OCI-LY7 (cell line): Measurements from ENCODE around the gene ST7L. TPM values are rescaled to one million over a fixed set of nuclear protein-coding genes. Genes with fewer than 3 reads are reported as not detected.

Source experiments
- BruUV-seq: library from RNA; stranded (reverse); fragments of 400-500 nt; replicated peaks from 2 replicates; lab custom pipeline; 2021; lab: Mats Ljungman, UMichigan
- CTCF ChIA-PET: fragments of 300-600 bp; sonication (Branson Sonifier 250); formaldehyde crosslinking; loops from one replicate; lab custom pipeline; 2022; ENCODE audit warnings: antibody characterized with exemption; ENCODE audit not compliant: unreplicated experiment; lab: Charles Lee
- POLR2A ChIA-PET: fragments of 300-600 bp; sonication (Branson Sonifier 250); formaldehyde crosslinking; loops from one replicate; lab custom pipeline; 2022; ENCODE audit warnings: antibody characterized with exemption; lab: Charles Lee
- DNase-seq: peaks from one replicate; pipeline ENCODE4 v3.0.0-alpha.2; 2015; ENCODE audit warnings: low spot score
- H2AFZ ChIP-seq: fragments of 200-600 bp; sonication (generic), shearing (Covaris generic); 2 replicates; pipeline ENCODE4 v1.6.1; 2014; ENCODE audit warnings: mild to moderate bottlenecking, antibody characterized with exemption, low read length, moderate library complexity
- H3K27ac ChIP-seq: fragments of 200-600 bp; sonication (generic); 2 replicates; pipeline ENCODE4 v1.5.1; 2014; ENCODE audit warnings: mixed run types, low read depth, mild to moderate bottlenecking, moderate library complexity, low read length, inconsistent platforms; ENCODE audit not compliant: poor library complexity, severe bottlenecking
- H3K36me3 ChIP-seq: fragments of 200-600 bp; sonication (generic); 2 replicates; pipeline ENCODE4 v1.6.1; 2014; ENCODE audit warnings: mild to moderate bottlenecking, antibody characterized with exemption, low read length, moderate library complexity, mixed read lengths; ENCODE audit not compliant: insufficient read depth
- H3K4me1 ChIP-seq: fragments of 200-600 bp; sonication (generic); 2 replicates; pipeline ENCODE4 v1.5.1; 2014; ENCODE audit warnings: mild to moderate bottlenecking, low read length; ENCODE audit not compliant: insufficient read depth, poor library complexity, severe bottlenecking
- H3K4me2 ChIP-seq: fragments of 200-600 bp; sonication (generic); 2 replicates; pipeline ENCODE4 v1.6.1; 2014; ENCODE audit warnings: mild to moderate bottlenecking, low read length
- H3K4me3 ChIP-seq: fragments of 200-600 bp; sonication (generic); 2 replicates; pipeline ENCODE4 v1.5.1; 2014; ENCODE audit warnings: mild to moderate bottlenecking, low read depth, low read length; ENCODE audit not compliant: poor library complexity, severe bottlenecking
- H3K79me2 ChIP-seq: fragments of 200-600 bp; sonication (generic); 2 replicates; pipeline ENCODE4 v1.6.1; 2016; ENCODE audit warnings: low read depth, mild to moderate bottlenecking, low read length, moderate library complexity, mixed read lengths; ENCODE audit not compliant: insufficient read depth
- H3K9me2 ChIP-seq: fragments of 200-600 bp; sonication (generic); 2 replicates; pipeline ENCODE4 v1.6.1; 2016; ENCODE audit warnings: mild to moderate bottlenecking, low read length, mixed read lengths; ENCODE audit not compliant: insufficient read depth
- H3K9me3 ChIP-seq: fragments of 200-600 bp; sonication (generic); 2 replicates; pipeline ENCODE4 v1.6.1; 2014; ENCODE audit warnings: mild to moderate bottlenecking, mixed run types, low read length, mixed read lengths
- H4K20me1 ChIP-seq: fragments of 200-600 bp; sonication (generic); 2 replicates; pipeline ENCODE4 v1.6.1; 2014; ENCODE audit warnings: mild to moderate bottlenecking, antibody characterized with exemption, low read length, moderate library complexity, mixed read lengths; ENCODE audit not compliant: insufficient read depth
- CTCF ChIP-seq: fragments of 200-600 bp; sonication (generic); conservative IDR thresholded peaks from 2 replicates; pipeline ENCODE4 v1.5.1; 2014; ENCODE audit warnings: mild to moderate bottlenecking, antibody characterized with exemption, low read length, moderate library complexity, mixed read lengths
- EZH2phosphoT487 ChIP-seq: fragments of 200-600 bp; sonication (generic); IDR thresholded peaks from 2 replicates; pipeline ENCODE4 v1.6.1; 2018; ENCODE audit warnings: low read depth, borderline replicate concordance, mild to moderate bottlenecking, mixed run types, antibody characterized with exemption, low read length, moderate library complexity, mixed read lengths
- intact Hi-C: fragments of 100-400 bp; cut with micrococcal nuclease; formaldehyde crosslinking; loops from one replicate; pipeline ENCODE4 v1.10.0; 2022; ENCODE audit not compliant: unreplicated experiment
- total RNA-seq, 2 experiments: library from RNA; depleted of rRNA in 1 of 2; stranded (reverse); fragments of >200 nt in 1 of 2; shearing (Covaris generic) in 1 of 2; gene quantifications; 2 replicates each; pipeline ENCODE4 v1.2.3, GENCODE V29; 2014 to 2022

Gene ST7L
- total RNA-seq, 2 experiments from 2014 or later: 20.2 to 22.8 TPM

DNA sequence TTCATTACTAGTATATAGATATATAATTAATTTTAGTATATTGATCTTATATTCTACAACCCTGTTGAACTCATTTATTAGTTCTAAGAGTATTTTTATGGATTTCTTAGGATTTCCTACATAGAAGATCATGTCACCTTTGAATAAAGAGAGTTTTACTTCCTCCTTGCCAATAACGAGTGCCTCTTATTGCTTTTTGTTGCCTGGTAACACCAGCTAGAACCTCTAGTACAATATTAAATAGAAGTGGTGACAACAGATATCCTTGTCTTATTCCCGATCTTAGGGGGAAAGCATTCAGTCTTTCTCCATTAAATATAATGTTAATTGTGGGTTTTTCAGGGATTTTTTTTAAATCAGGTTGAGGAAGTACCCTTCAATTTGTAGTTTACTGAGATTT is 69.4 kb downstream of the ST7L start:
- H3K27ac ChIP-seq: no peak overlapping the region
- CTCF ChIA-PET: no interaction called here
- no peaks in the 10 kb centered on the region for H3K4me1 ChIP-seq
- H3K4me2 ChIP-seq: no peak overlapping the region
- no peaks in the 10 kb centered on the region for H4K20me1 ChIP-seq
- POLR2A ChIA-PET: no interaction called here
- no peaks in the 10 kb centered on the region for H3K36me3 ChIP-seq
- H2AFZ ChIP-seq: no peak overlapping the region
- no peaks in the 10 kb centered on the region for H3K9me2 ChIP-seq
- no peaks in the 10 kb centered on the region for H3K79me2 ChIP-seq
- no peaks in the 10 kb centered on the region for H3K9me3 ChIP-seq
- DNase-seq: no peak
- no TSS peak for BruUV-seq
- no peak for TF ChIP-seq EZH2phosphoT487
- no peak for TF ChIP-seq CTCF
- no peak overlapping the region for H3K4me3 ChIP-seq
- intact Hi-C loops: no loop called here

DNA sequence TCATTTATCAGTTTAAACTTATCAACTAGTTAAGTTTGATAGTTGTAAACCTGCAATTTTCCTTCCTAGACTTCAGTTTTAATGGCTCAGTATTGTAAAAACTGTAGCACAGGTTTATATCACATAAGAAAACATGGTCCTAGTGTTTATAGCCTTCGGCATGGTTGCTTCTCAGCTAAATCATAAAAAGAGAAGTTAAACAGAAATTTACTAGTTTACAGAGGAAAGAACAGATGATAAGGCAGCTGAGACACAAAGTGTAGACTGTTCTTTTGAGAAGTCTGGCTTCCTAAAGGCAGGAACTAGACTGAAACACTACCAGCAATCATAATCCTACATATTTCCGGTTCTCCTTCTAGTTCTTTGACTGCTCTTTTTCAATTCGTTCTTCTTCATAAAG is 70.4 kb downstream of the ST7L start:
- CTCF ChIA-PET: no interaction called here
- POLR2A ChIA-PET: interaction anchor here (1.0 kb wide), 1 partner anchor 18 kb away, joined by 5 read pairs; no protein-coding TSS in a partner anchor

DNA sequence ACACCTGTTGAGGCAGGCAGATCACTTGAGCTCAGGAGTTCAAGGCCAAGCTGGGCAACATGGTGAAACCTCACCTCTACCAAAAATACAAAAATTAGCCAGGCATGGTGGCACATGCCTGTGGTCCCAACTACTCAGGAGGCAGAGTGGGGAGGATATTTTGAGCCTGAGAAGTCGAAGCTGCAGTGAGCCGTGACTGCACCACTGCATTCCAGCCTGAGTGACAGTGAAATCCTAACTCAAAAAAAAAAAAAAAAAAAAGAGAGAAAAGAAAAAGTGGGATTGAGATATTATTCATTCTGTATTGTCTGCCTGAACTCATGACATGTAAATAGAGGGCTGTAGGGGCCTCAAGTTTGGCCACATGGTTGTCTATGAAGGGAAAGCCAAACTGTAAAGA is 72.9 kb downstream of the ST7L start:
- no peaks in the 10 kb centered on the region for H4K20me1 ChIP-seq
- ChIA-PET CTCF (no interaction called here), POLR2A (no interaction called here)
- no peaks in the 10 kb centered on the region for H3K9me3 ChIP-seq
- no peak overlapping the region for H3K4me3 ChIP-seq
- no peak for DNase-seq
- intact Hi-C loops: no loop called here
- H3K27ac ChIP-seq: no peak overlapping the region
- H3K79me2 ChIP-seq: no peaks in the 10 kb centered on the region
- TF ChIP-seq CTCF: no peak
- no peak for TF ChIP-seq EZH2phosphoT487
- no TSS peak for BruUV-seq
- no peak overlapping the region for H2AFZ ChIP-seq
- H3K4me1 ChIP-seq: no peaks in the 10 kb centered on the region
- H3K36me3 ChIP-seq: no peaks in the 10 kb centered on the region
- H3K4me2 ChIP-seq: no peak overlapping the region
- no peaks in the 10 kb centered on the region for H3K9me2 ChIP-seq

More for the DNA sequence above, 70.4 kb downstream of the ST7L start:
- intact Hi-C loops: no loop called here
- H4K20me1 ChIP-seq: no peaks in the 10 kb centered on the region
- BruUV-seq: no TSS peak
- H3K4me2 ChIP-seq: no peak overlapping the region
- H3K4me1 ChIP-seq: no peaks in the 10 kb centered on the region
- H3K36me3 ChIP-seq: no peaks in the 10 kb centered on the region
- no peak overlapping the region for H3K4me3 ChIP-seq
- H3K9me2 ChIP-seq: no peaks in the 10 kb centered on the region
- no peak overlapping the region for H3K27ac ChIP-seq
- DNase-seq: no peak
- H3K79me2 ChIP-seq: no peaks in the 10 kb centered on the region
- H3K9me3 ChIP-seq: no peaks in the 10 kb centered on the region
- no peak for TF ChIP-seq EZH2phosphoT487
- TF ChIP-seq CTCF: no peak
- no peak overlapping the region for H2AFZ ChIP-seq
